ENCODE results near the gene AK1. TPM values are rescaled to one million over a fixed set of nuclear protein-coding genes. Genes with fewer than 3 reads are reported as not detected.

Gene AK1
- total RNA-seq, 1 experiment from 2014 or later = 34.4 TPM

GRCh38 chr9:127857278-127857677 is 20.2 kb downstream of the AK1 start:
- TF ChIP-seq CREB1 (CRISPR knock-in tag; IDR thresholded peaks at IDR 0.05) (no peak), PREB (CRISPR knock-in tag; IDR thresholded peaks at IDR 0.05; ENCODE audit: borderline replicate concordance) (no peak), MLX (CRISPR knock-in tag; IDR thresholded peaks at IDR 0.05) (no peak), SOX15 (CRISPR knock-in tag; IDR thresholded peaks at IDR 0.05) (no peak), RORB (CRISPR knock-in tag; IDR thresholded peaks at IDR 0.05) (no peak), E2F5 (CRISPR knock-in tag; IDR thresholded peaks at IDR 0.05) (no peak), IRF1 (CRISPR knock-in tag; IDR thresholded peaks at IDR 0.05) (no peak), ATF3 (CRISPR knock-in tag; conservative IDR thresholded peaks at IDR 0.05) (no peak), CDX4 (CRISPR knock-in tag; IDR thresholded peaks at IDR 0.05; ENCODE audit: borderline replicate concordance) (no peak), AR (CRISPR knock-in tag; IDR thresholded peaks at IDR 0.05) (no peak), SP1 (CRISPR knock-in tag; conservative IDR thresholded peaks at IDR 0.05) (no peak), ZNF232 (CRISPR knock-in tag; IDR thresholded peaks at IDR 0.05) (no peak), ATF6 (CRISPR knock-in tag; IDR thresholded peaks at IDR 0.05) (no peak), E2F4 (CRISPR knock-in tag; IDR thresholded peaks at IDR 0.05; ENCODE audit: borderline replicate concordance, low read depth) (no peak), RELA (CRISPR knock-in tag; IDR thresholded peaks at IDR 0.05; ENCODE audit: borderline replicate concordance) (no peak), IRF2 (CRISPR knock-in tag; IDR thresholded peaks at IDR 0.05; ENCODE audit: borderline replicate concordance, low read depth) (no peak), KAT7 (CRISPR knock-in tag; IDR thresholded peaks at IDR 0.05; ENCODE audit: borderline replicate concordance) (no peak), SMAD3 (CRISPR knock-in tag; IDR thresholded peaks at IDR 0.05; ENCODE audit: borderline replicate concordance) (no peak)
- no peak for ATAC-seq

More at GRCh38 chr9:127857278-127857677, 20.2 kb downstream of the AK1 start:
- CTCF ChIA-PET = interaction anchor here (1.7 to 8.1 kb wide), 2 partner anchors 12 to 31 kb away, joined by 7 to 79 read pairs; no protein-coding TSS in a partner anchor
- Mint-ChIP-seq H3K27ac (no peak overlapping the region), H3K4me1 (peaks cover 7% of the 10 kb centered on the region; the same call in 1 of the 2 replicates), H3K27me3 (ENCODE audit: low read depth) (no peaks in the 10 kb centered on the region), H3K9me3 (no peaks in the 10 kb centered on the region), H3K4me3 (no peak overlapping the region), H3K36me3 (no peaks in the 10 kb centered on the region)
- DNase-seq (ENCODE audit: low spot score) = no peak
- POLR2A ChIA-PET = no interaction called here
